Measurements from ENCODE around the gene CD82.

CD82 gene

GRCh38 chr11:44661311-44661717 lies 95.9 kb downstream of the CD82 start:
- no peak for FAIRE-seq
- no peak for DNase-seq (ENCODE audit: insufficient read length, low spot score)
- TF ChIP-seq POLR2A (IDR thresholded peaks at IDR 0.05; ENCODE audit: low read depth, low read length), result no peak
- no peak for TF ChIP-seq PAX5 (IDR thresholded peaks at IDR 0.05; ENCODE audit: insufficient read depth, low read length, severe bottlenecking)
- no peak for TF ChIP-seq POU2F2 (IDR thresholded peaks at IDR 0.05; ENCODE audit: low read depth, low read length)
- no peak for TF ChIP-seq TAF1 (IDR thresholded peaks at IDR 0.05; ENCODE audit: low read depth, low read length)
- no peak for TF ChIP-seq POLR2AphosphoS5 (IDR thresholded peaks at IDR 0.05; ENCODE audit: low read depth, low read length)
